SJCRH30 (cell line): ENCODE data around the gene CCL19. TPM values are rescaled to one million over a fixed set of nuclear protein-coding genes. Genes with fewer than 3 reads are reported as not detected.

ENCODE experiments used
- DNase-seq, 2 experiments: peaks; one replicate each; pipeline ENCODE4 v3.0.0-alpha.2; 2015 to 2020
- H3K27ac ChIP-seq: fragments of 250-450 bp; sonication (Bioruptor Pico); 2 replicates; pipeline ENCODE4 v1.5.1; 2020; ENCODE audit warnings: mild to moderate bottlenecking, moderate library complexity
- H3K27me3 ChIP-seq: fragments of 250-450 bp; sonication (Bioruptor Pico); 2 replicates; pipeline ENCODE4 v1.5.1; 2020; ENCODE audit warnings: mild to moderate bottlenecking, moderate library complexity
- H3K36me3 ChIP-seq: fragments of 250-450 bp; sonication (Bioruptor Pico); 2 replicates; pipeline ENCODE4 v1.5.1; 2020; ENCODE audit warnings: mild to moderate bottlenecking, moderate library complexity
- H3K4me1 ChIP-seq: fragments of 250-450 bp; sonication (Bioruptor Pico); 2 replicates; pipeline ENCODE4 v1.5.1; 2020; ENCODE audit warnings: mild to moderate bottlenecking, moderate library complexity
- H3K4me3 ChIP-seq: fragments of 250-450 bp; sonication (Bioruptor Pico); 2 replicates; pipeline ENCODE4 v1.5.1; 2020; ENCODE audit warnings: mild to moderate bottlenecking, moderate library complexity
- H3K9me3 ChIP-seq: fragments of 250-450 bp; sonication (Bioruptor Pico); replicated peaks from 2 replicates; pipeline ENCODE4 v1.5.1; 2020; ENCODE audit warnings: mild to moderate bottlenecking, moderate library complexity
- total RNA-seq: library from RNA; depleted of rRNA; stranded (reverse); fragments of >200 nt; shearing (Covaris generic); gene quantifications from 2 replicates; pipeline ENCODE4 v1.2.3, GENCODE V29; 2014

The CCL19 gene
- total RNA-seq, 1 experiment from 2014 or later: not detected

DNA sequence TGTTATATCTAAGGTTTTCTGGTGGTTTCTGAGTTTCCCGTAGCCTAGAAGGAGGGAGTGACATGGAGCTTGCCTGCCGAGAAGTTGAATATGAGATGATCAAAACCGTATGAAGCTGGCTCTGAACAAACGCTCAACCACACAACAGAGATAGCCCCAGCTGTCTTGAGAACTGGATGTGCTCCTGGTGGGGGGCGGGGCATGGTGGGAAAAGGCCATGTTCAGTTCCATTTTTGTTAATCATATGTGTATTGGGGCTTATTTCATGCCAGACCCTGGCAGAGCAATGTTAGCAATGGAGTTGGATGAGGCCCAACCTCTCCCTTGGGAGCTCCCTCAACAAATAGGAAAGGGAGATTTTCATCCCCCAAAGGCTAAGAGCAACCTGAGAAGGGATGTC lies 4.8 kb downstream of the CCL19 start:
- Histone ChIP-seq H3K4me3 (no peak overlapping the region), H3K4me1 (no peaks in the 10 kb centered on the region), H3K9me3 (no peaks in the 10 kb centered on the region), H3K27me3 (no peaks in the 10 kb centered on the region), H3K36me3 (no peaks in the 10 kb centered on the region), H3K27ac (no peak overlapping the region)
- DNase-seq: no peak

DNA sequence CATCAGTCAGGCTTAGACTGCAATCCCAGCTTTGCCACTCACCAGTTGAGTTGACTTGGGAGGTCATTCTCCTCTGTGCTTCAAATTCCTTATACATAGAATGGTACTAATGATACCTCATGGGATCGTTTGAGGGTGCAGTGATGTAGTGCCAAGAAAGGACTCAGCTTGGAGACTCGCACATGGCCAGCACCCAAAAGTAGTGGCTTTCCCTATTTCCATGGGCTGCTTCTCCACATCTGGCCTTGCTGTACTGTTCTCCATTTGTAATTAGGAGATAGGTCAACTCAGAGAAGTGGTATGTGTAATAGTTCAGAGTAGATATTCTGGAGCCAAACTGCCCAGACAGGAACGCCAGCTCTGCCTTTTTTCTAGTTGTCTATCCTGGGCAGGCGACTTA lies 5.5 kb downstream of the CCL19 start:
- no peaks in the 10 kb centered on the region for H3K27me3 ChIP-seq
- no peak overlapping the region for H3K27ac ChIP-seq
- H3K9me3 ChIP-seq: no peaks in the 10 kb centered on the region
- no peaks in the 10 kb centered on the region for H3K36me3 ChIP-seq
- DNase-seq: no peak
- H3K4me1 ChIP-seq: no peaks in the 10 kb centered on the region
- no peak overlapping the region for H3K4me3 ChIP-seq

DNA sequence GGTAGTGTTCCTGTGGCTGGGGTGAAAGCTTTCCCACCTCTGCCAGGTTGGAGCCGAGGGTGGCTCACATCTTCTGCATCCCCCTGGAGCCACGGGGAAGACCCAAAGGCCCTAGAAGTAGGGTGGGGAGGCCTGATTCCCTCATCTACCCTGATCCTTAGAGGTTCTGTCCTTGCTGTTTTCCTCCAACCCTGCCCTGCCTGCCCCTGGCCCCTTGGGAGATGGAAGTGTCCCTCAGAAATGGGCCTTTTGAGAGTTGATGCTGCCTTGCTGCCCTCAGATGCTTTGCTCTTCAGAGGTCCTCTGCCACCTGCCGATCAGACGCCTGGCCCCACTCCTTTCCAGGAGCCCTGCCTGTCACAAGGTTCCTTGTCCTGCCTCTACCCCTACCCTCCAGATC lies 6.3 kb downstream of the CCL19 start:
- no peak overlapping the region for H3K27ac ChIP-seq
- no peaks in the 10 kb centered on the region for H3K9me3 ChIP-seq
- no peaks in the 10 kb centered on the region for H3K4me1 ChIP-seq
- no peaks in the 10 kb centered on the region for H3K27me3 ChIP-seq
- no peak overlapping the region for H3K4me3 ChIP-seq
- no peaks in the 10 kb centered on the region for H3K36me3 ChIP-seq
- DNase-seq: no peak

DNA sequence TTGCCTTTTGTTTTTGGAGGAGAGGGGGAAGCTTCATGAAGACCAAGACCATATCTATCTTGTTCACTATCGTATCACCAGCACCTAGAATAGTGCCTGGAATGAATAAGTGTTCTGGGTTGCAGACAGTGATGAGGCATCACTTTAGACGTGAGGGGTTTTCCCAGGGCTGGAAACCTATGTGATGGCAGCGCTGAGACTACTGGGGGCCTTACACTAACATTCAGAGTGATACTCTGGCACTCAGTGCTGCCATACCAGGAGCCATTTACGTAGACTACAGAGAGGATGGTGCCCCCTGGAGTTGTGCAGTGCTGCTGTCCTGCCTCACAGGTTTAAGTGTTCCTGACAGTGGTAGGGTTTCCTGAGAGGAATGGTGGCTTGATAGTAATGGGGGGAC lies 6.9 kb downstream of the CCL19 start:
- DNase-seq: no peak
- Histone ChIP-seq H3K27me3 (no peaks in the 10 kb centered on the region), H3K36me3 (no peaks in the 10 kb centered on the region), H3K27ac (no peak overlapping the region), H3K9me3 (no peaks in the 10 kb centered on the region), H3K4me1 (no peaks in the 10 kb centered on the region), H3K4me3 (no peak overlapping the region)

DNA sequence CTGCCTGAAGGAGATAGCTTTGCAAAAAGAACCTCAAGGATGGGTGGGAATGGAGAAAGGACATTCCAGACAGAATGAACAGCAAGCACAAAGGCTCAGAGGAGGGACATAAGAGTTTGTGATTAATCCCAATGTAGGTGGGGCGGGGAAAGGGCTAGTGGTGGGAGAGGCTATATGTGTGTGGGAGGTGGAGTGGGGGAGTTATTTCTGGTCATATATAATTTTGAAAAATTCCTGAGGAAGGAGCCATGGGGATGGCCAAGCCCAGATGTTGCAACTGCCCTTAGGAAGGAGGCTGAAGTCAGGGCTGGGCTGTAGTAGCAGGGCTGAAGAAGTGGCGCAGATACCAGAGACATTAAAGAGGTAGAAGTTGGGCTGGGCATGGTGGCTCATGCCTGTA lies 15.2 kb downstream of the CCL19 start:
- no peak overlapping the region for H3K4me3 ChIP-seq
- no peaks in the 10 kb centered on the region for H3K9me3 ChIP-seq
- no peaks in the 10 kb centered on the region for H3K36me3 ChIP-seq
- H3K4me1 ChIP-seq: no peaks in the 10 kb centered on the region
- no peaks in the 10 kb centered on the region for H3K27me3 ChIP-seq
- no peak overlapping the region for H3K27ac ChIP-seq
- DNase-seq: no peak

DNA sequence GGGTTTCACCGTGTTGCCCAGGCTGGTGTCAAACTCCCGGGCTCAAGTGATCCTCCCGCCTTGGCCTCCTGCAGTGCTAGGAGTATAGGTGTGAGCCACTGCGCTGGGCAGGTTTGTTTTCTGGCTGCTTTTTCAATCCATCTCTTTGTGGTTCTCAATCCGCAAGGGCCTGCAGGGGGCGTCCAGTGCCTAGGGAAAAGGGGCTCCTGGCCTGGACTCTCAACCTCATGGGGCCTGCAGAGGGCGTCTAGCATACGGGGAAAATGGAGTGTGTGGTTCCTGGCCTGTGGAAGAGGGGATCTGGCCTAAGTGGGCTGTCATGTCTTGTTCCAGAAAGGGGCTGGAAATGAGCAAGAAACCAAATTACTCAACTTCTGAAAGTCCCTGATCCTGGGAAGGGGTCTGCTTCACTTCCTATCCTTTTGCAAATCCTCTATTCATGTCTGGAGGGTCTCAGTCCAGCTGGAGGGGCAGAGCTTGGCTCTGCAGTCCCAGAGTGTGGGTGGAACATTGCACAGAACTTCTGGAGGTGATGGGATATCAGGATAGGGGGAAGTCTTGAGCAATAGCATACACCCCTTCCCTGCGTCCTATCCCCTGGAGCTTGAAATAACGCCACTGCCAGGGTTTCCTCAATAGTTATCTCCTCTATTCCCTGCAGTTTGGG lies 15.9 kb downstream of the CCL19 start:
- H3K27ac ChIP-seq: no peak overlapping the region
- H3K9me3 ChIP-seq: no peaks in the 10 kb centered on the region
- no peaks in the 10 kb centered on the region for H3K4me1 ChIP-seq
- H3K36me3 ChIP-seq: no peaks in the 10 kb centered on the region
- peak; percentile 66 to 77 for DNase-seq
- H3K27me3 ChIP-seq: no peaks in the 10 kb centered on the region
- no peak overlapping the region for H3K4me3 ChIP-seq

DNA sequence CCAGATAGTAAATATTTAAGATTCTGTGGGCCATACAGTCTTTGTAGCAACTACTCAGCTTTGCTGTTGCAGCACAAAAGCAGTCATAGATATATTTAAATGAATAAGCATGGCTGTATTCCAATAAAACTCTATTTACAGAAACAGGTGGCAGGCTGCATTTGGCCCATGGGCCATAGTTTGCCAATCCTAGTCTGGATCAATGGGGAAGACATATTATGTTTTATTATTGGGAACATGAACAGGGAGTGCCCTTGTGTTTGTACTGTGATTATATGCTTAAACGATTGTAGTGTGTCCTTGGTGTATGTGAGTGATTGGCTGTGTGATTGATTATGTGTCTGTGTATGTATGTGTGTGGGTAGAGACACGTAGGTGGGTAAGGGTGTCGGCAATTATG lies 16.6 kb downstream of the CCL19 start:
- DNase-seq: no peak
- Histone ChIP-seq H3K4me1 (no peaks in the 10 kb centered on the region), H3K27ac (no peak overlapping the region), H3K27me3 (no peaks in the 10 kb centered on the region), H3K4me3 (no peak overlapping the region), H3K36me3 (no peaks in the 10 kb centered on the region), H3K9me3 (no peaks in the 10 kb centered on the region)

DNA sequence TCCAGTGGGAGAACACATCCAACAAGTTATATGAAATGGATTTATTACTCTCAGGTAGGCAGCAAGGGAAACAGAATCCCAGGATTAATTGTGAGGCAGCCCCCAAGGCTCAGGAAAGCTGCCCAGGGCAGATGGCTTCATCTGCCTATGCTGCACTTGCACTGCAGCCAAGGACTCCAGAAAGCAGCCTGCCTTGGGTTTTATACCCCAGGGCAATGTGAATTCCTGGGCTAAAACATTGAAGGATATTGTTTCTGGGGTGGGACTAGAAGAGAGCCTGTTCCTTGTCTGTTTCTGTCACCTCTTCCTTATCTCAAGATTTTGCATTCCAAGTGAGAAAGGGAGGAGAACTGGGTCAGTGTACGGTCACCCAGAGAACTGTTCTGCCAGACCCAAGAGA lies 19.8 kb downstream of the CCL19 start:
- Histone ChIP-seq H3K4me1 (no peaks in the 10 kb centered on the region), H3K27me3 (no peaks in the 10 kb centered on the region), H3K9me3 (no peaks in the 10 kb centered on the region), H3K36me3 (no peaks in the 10 kb centered on the region), H3K27ac (no peak overlapping the region), H3K4me3 (no peak overlapping the region)
- no peak for DNase-seq

DNA sequence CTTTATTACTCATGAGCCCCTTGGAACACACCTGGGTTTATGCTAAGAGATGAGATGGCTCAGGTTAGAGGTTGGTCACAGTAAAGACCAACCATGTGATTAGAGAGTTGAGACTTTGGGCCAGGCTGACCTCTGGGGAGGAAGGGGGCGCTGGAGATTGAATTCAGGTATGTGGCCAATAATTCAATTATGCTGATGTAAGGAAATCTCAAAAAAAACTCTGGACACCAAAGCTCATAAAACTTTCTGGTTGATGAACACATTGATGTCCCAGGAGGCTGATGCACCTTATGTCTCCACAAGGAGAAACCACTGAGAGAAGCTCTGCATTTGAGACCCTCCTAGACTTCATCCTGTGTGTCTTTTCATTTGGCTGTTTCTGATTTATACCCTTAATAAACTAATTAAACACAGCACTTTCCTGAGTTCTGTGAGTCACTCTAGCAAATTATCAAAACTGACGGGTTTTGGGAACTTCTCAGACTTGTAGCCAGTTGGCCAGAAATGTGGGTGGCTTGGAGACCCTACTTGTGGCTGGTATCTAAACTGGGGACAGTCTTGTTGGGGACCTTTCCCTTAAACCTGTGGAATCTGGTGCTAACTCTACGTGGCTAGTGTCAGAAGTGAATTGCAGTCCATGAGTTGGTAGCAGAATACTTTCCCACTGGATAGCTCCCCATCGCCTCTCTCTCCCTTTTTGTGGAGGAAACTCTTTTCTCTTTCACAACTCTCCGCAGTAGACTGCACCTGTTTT lies 21.1 kb downstream of the CCL19 start:
- Histone ChIP-seq H3K4me3 (no peak overlapping the region), H3K27me3 (no peaks in the 10 kb centered on the region), H3K4me1 (no peaks in the 10 kb centered on the region), H3K27ac (no peak overlapping the region), H3K36me3 (no peaks in the 10 kb centered on the region), H3K9me3 (no peaks in the 10 kb centered on the region)
- DNase-seq: no peak

DNA sequence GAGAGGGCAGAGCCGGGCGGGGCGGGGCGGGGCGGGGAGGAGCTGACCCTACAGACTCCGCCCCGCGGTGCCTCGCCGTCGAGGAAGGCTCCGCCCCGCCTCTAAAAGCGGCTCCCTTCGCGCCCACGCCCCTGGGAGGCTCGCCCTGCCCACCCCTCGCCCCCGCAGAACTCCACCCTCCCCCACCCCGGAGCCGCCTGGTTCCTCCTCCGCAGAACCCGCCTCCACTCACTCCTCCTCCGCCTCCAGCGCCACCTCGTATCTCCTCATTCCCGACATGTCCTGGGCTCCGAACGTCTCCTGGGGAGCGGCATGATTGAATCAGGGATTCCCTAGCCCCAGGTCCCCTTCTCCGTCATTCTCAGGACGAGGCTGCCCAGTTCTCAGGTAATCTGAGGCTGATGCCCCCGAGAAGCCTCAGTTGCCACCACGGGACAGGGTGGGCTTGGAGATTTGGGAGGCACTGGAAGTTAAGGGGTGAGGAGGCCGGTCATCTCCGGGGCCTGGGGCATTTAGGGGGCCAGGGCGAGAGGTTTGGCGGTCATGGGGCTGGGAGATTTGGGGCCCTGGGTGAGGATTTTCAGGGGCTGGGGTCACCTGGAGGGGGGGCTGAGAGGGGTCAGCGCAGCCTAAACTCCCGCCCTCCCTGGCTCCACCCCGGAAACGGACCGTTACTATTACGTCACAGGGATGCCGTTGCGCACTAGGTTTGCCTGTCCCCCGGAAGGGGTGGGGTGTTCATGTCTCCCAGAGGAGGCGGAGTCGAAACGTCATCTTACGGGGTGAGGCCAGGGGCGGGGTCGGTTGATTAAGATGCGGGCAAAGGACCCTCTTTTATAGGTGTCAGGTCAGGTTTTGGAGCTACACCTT lies 25.5 kb downstream of the CCL19 start:
- no peaks in the 10 kb centered on the region for H3K9me3 ChIP-seq
- H3K27ac ChIP-seq: peak overlapping the region; percentile 88
- no peaks in the 10 kb centered on the region for H3K36me3 ChIP-seq
- no peaks in the 10 kb centered on the region for H3K27me3 ChIP-seq
- no peaks in the 10 kb centered on the region for H3K4me1 ChIP-seq
- peak overlapping the region; percentile 94 for H3K4me3 ChIP-seq
- DNase-seq: peak; percentile 87 to 88

DNA sequence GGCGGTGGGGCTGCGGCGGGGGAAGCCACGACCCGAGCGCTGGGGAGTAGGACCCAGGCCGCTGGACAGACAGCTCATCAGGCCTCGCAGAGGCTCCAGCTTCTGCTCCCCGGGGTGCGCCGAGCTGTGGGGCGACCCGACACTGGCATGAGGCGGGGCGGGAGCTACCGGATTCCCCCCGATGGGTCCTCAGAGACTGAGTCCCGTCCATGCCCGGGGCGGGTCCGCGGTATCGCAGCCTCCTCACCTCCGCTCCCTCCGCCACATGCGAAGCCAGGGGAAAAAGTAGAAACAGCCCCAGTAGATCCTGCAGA lies 26.1 kb downstream of the CCL19 start:
- peak overlapping the region; percentile 21; the same call in 1 of the 2 replicates for H3K4me3 ChIP-seq
- H3K27ac ChIP-seq: no peak overlapping the region
- no peaks in the 10 kb centered on the region for H3K9me3 ChIP-seq
- H3K27me3 ChIP-seq: no peaks in the 10 kb centered on the region
- no peaks in the 10 kb centered on the region for H3K36me3 ChIP-seq
- H3K4me1 ChIP-seq: no peaks in the 10 kb centered on the region
- DNase-seq: no peak

DNA sequence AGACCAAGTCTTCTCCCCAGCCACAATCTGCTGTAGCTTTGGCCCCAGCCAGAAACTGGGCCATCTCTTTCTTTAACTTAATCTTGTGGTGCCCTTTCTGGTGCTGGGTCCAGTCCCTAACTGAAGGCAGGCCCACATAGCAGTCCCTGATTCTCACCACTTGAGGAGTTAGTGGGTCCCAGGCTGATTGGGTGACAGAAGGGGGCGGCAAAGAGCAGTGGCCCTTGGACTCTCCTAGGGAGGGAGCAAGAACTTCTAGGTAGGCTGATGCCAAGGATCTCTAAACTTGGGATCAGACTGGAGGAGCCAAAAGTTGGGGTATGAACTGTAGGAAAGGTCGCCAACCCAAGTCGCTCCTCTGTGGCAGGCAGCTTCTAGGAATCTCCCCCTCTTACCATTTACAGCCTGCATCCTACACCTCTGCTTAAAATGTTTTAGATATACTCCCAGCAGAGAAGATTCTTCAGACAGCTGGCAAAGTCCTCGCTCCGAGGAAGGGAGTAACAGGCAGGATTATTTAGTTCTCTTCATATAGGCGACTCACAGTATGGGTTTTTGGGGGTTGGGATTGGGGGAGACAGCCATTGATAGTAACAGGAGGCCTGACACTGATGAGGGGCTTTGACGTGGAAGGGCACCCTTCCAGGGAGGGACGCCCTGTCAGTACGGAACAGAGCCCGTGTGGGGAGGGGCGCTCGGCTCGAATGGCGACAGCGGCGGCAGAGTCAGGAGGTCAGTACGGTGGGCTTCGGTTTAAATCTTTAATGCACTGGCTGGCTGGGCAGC lies 26.6 kb downstream of the CCL19 start:
- DNase-seq: peak; percentile 22 to 50
- Histone ChIP-seq H3K9me3 (no peaks in the 10 kb centered on the region), H3K27me3 (no peaks in the 10 kb centered on the region), H3K27ac (no peak overlapping the region), H3K36me3 (no peaks in the 10 kb centered on the region), H3K4me1 (no peaks in the 10 kb centered on the region), H3K4me3 (no peak overlapping the region)

DNA sequence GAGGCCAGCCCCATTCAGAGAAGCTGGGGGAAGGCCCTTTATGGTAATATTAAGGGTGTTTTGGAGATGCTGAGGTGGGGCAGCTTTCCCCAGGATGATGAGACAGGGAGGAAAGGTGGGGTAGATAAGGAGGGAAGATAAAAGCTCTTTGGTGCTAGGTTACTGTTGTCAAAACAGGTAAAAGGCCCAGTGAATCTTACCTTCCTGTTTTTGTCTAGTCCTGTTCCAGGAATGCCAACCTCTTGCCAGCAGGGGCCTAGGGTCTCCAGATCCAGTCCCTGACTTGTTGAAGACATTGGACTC lies 27.8 kb downstream of the CCL19 start:
- H3K4me3 ChIP-seq: no peak overlapping the region
- no peak overlapping the region for H3K27ac ChIP-seq
- no peaks in the 10 kb centered on the region for H3K9me3 ChIP-seq
- no peaks in the 10 kb centered on the region for H3K4me1 ChIP-seq
- H3K27me3 ChIP-seq: no peaks in the 10 kb centered on the region
- no peak for DNase-seq
- H3K36me3 ChIP-seq: no peaks in the 10 kb centered on the region

DNA sequence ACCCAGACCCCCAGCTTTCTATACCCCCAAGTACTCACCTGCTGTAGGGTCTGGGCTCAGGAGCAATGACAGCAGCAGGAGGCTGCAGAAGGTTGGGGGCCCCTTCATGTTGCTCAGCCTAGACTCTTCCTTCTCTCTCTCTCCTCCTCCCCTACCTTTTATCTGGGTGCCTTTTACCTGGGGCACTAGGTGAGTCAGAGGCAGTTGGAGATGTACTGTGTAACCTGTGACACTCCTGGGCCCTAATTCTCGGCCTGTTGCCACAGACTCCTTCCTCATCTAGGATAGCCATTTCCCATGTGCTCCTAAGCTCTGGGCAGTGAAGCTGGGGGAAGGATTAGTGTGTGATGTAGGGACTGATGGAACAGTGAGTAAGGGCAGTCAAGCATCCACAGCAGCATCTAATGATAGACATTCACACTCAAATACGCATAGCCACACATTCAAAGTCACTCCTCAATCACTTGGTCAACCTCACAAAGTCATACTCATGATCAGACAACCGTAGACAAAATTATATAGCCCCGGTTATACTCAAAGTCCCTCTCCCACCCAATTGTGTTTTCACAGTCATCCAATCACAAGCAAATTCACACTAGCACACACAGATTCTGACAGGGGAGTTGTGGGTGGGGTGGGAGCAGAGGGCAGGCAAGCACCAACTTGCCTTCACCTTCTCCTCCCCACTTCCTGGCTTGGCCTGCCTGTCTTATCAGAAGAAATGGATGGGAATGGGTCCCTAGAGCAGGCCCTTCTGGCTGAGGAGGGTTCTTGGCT lies 28.4 kb downstream of the CCL19 start, which contains the start of gene CCL27:
Gene CCL27, minus strand, starts transcription at position 132 of the 777 bp plus-strand sequence. Its CDS starts 24 bp downstream, at position 108.
- no peaks in the 10 kb centered on the region for H3K9me3 ChIP-seq

More for the DNA sequence above, 28.4 kb downstream of the CCL19 start, which contains the start of gene CCL27:
- H3K4me1 ChIP-seq: no peaks in the 10 kb centered on the region
- H3K36me3 ChIP-seq: no peaks in the 10 kb centered on the region
- DNase-seq: no peak
- H3K27me3 ChIP-seq: no peaks in the 10 kb centered on the region
- H3K27ac ChIP-seq: no peak within 1 kb of the TSS
- H3K4me3 ChIP-seq: no peak within 1 kb of the TSS
